GF-D8 (cell line): ENCODE data around the gene AHDC1.
"Not testable (repeated sequence)": the region's sequence is repeated elsewhere in the genome, so short reads cannot be mapped to it uniquely, and the experiment has no call there.

Experiments used
- DNase-seq: peaks from one replicate; lab custom pipeline; 2025; lab: John Stamatoyannopoulos, UW

AHDC1 gene

DNA sequence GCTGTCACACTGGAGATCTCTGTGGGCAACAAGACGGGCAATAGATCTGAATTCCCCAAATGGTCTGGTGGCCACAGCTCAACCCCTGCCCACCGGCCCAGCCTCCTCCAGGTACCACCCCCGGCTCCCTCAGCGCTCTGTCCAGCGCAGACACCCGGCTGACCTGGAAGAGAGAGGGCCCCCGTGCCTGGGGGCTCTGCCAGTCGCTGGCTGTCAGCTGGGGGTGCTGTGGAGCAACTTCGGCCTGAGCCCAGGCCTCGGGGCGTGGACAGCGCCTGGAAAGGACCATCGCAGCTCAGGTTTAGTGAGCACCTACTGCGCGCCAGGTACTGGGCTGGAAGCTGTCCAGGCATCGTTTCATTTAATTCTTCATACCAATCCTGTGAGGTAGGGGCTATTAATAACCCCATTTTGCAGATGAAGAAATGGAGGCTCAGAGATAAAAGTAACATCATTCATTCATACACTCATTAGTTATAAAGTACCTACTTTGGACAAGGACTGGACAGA is 51.0 kb downstream of the AHDC1 start:
- no peak for DNase-seq

GRCh38 chr1:27551953-27552312 is 52.0 kb downstream of the AHDC1 start:
- no peak for DNase-seq

DNA sequence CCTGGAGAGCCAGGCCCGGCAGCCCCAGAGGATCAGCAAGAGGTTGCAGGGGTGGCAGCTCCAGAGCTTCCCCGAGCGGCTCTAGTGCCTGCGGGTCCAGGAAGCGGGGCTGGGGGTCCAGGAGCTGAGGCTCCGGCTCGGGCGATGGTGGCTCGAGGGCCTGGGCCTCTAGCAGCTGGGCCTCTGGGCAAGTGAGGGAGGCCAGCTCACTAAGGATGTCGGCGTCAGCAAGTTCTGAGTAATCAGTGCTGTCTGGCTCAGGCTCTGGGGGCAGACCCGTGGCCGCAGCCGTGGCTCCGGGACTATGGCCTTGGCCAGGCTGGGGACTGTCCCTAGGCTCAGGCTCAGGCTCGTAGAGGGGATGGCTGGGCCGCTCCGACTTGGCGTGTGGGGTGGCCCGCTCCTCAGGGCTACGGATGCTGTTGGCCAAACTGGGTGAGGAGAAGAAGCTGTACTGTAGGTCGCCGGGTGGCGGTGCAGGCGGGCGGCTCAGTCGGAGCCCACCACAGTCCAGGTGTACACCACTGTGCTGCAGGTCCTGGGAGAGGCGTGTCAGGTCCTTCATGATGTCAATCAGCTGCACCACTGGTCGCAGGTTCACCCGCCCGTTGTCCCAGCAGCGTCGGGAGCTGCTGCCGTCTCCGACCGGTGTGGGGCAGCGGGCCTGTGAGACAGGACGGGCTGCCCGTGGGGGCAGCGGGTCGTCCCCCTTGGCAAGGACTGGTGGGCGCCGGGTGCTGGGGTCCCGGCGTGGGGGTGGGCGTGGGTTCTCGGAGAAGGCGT is 52.6 kb downstream of the AHDC1 start:
- no peak for DNase-seq

- DNase-seq: no peak
Measured at GRCh38 chr1:27550510-27551169, 53.3 kb downstream of the AHDC1 start.

- no peak for DNase-seq
Measured at GRCh38 chr1:27549807-27550408, 54.0 kb downstream of the AHDC1 start.

GRCh38 chr1:27548858-27549719 is 54.9 kb downstream of the AHDC1 start:
- no peak for DNase-seq

GRCh38 chr1:27548136-27548853 is 55.6 kb downstream of the AHDC1 start:
- no peak for DNase-seq

GRCh38 chr1:27547220-27548116 is 56.5 kb downstream of the AHDC1 start:
- DNase-seq: no peak

GRCh38 chr1:27545876-27546275 is 58.1 kb downstream of the AHDC1 start:
- no peak for DNase-seq

DNA sequence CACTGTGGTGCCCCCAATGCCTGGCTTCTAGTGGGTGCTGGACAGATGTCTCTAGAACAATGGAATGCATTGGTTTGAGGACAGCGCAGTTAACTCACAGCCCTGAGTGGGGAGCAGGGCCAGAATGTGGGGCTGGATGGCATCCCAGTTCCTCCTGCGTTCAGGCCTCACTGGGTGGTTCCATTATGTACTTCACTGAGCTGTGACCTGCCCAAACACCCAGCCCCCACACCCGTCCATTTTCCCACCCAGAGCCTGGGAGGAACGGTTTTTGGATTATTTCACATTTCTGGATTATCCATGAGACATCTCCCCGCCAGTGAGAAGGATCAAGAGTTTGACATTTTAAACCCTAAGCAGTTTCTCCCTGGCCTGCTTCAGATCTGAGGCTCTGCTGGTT is 58.7 kb downstream of the AHDC1 start:
- no peak for DNase-seq

GRCh38 chr1:27544834-27545233 is 59.1 kb downstream of the AHDC1 start:
- no peak for DNase-seq

- no peak for DNase-seq
Measured at GRCh38 chr1:27543284-27543683, 60.7 kb downstream of the AHDC1 start.

DNA sequence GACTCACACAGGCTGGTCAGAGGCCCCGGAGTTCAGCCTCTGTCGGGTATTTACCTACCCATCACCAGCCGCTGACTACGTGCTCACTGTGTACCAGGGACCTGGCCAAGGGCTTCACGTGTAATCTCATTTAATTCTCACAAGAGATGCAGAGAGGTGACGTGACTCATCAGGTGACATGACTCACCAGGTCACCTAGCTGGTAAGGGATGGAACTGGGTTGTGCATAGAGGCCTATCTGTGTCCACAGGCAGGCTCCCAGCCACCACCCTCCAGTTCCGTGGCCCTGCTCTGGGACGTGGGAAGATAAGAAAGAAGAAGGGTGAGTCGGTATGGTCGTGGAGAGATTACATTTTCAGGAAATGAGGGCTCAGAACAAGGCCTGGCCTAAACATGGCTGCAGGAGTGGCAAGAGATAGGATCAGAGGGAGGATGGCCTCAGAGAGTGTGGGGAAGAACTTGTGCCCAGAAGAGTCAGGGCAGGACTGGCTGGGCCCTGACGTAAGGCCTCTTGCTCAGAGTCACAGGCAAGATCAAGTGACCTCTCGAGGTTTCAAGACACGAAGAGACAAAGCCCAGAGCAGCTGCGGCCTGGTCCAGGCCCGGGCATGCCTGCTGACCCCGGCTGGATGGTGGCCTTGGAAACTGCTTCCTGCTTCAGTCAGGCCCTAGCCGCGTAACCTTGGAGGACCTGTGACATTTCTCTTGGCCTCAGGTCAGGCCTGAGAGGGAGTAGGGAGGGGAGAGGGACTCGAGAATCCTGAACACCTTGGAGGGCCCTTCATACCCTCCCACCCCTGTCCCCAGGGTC is 61.3 kb downstream of the AHDC1 start:
- DNase-seq: no peak

GRCh38 chr1:27539901-27540861 is 63.8 kb downstream of the AHDC1 start:
- no peak for DNase-seq

- DNase-seq: no peak
Measured at GRCh38 chr1:27538793-27539192, 65.2 kb downstream of the AHDC1 start.

- not testable (repeated sequence) for DNase-seq
Measured at GRCh38 chr1:27538305-27538676, 65.7 kb downstream of the AHDC1 start.

DNA sequence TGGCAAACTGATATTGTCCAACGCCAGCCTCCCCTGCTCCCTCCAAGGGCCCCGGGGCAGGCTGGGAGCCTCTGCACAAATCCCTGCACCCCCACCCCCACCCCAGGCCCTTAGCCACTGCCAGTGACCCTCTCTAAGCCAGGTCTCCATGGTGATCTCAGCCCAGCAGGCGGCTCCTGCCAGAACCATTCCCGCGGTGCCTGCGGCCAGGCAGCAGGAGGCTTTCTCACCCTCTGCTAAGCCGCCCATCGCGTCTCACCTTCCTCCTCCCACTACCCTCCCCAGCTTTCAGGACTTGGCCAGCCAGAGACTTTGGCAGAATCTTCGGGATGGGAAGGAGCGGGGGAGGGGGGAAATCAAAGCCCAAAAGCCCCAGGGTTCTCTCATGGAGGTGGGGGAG is 67.2 kb downstream of the AHDC1 start:
- DNase-seq: no peak

GRCh38 chr1:27536010-27536757 is 67.8 kb downstream of the AHDC1 start:
- no peak for DNase-seq
